ENCODE data around the gene DAP. TPM values are rescaled to one million over a fixed set of nuclear protein-coding genes. Genes with fewer than 3 reads are reported as not detected.
A peak's percentile ranks its signal among the peaks of the same experiment; 100 is the strongest.

Gene DAP
- total and polyA plus RNA-seq, 2 of the 4 experiments (the other 2 are of a cell fraction) = 49.6 to 189 TPM

- no CpG with 5 or more reads among the region's 3 CpGs for WGBS, 2 experiments (ENCODE audit: extremely low coverage in 2 of 2, insufficient read length in 1 of 2)
- TF ChIP-seq RAD21 (IDR thresholded peaks at IDR 0.05; ENCODE audit: low read length) = no peak
- no peak for TF ChIP-seq BHLHE40 (IDR thresholded peaks at IDR 0.05; ENCODE audit: low read depth, low read length)
- peak; percentile 93 for TF ChIP-seq CEBPB (IDR thresholded peaks at IDR 0.05; ENCODE audit: low read depth, low read length)
- no peak overlapping the region for H3K4me3 ChIP-seq (ENCODE audit: insufficient read depth, low read depth, low read length)
- no peak overlapping the region for H3K27ac ChIP-seq (ENCODE audit: insufficient read depth, low read length)
- H3K9ac ChIP-seq (ENCODE audit: low read depth, low read length) = no peak overlapping the region
- no peaks in the 10 kb centered on the region for H3K9me3 ChIP-seq (ENCODE audit: control insufficient read depth, insufficient read depth, low read length)
- H2BK15ac ChIP-seq (ENCODE audit: low read depth, low read length) = no peak overlapping the region
- no peak overlapping the region for H2AK5ac ChIP-seq (ENCODE audit: low read depth, low read length)
- H3K4me1 ChIP-seq (ENCODE audit: control insufficient read depth, insufficient read depth, low read length) = no peaks in the 10 kb centered on the region; the same call in 1 of the 2 replicates
- no peak for ATAC-seq (ENCODE audit: low read depth)
- ChIA-PET POLR2A (ENCODE audit: unreplicated experiment) (no interaction called here), CTCF (no interaction called here)
- no peak overlapping the region for H4K91ac ChIP-seq (ENCODE audit: insufficient read depth, low read depth, low read length)
- H3K79me1 ChIP-seq (ENCODE audit: low read depth in 1 of 2, low read length in 2 of 2) = no peaks in the 10 kb centered on the region
- no peak overlapping the region for H4K8ac ChIP-seq (ENCODE audit: low read depth in 2 of 2, low read length in 2 of 2)
- no peak overlapping the region for H3K23ac ChIP-seq (ENCODE audit: low read depth, low read length)
- intact Hi-C loops (cut with micrococcal nuclease) = no loop called here
- H3K18ac ChIP-seq (ENCODE audit: low read depth, low read length) = no peak overlapping the region
- peak; percentile 37 for DNase-seq
- no peak overlapping the region for H2BK120ac ChIP-seq (ENCODE audit: low read depth, low read length)
- H2BK5ac ChIP-seq (ENCODE audit: low read depth, low read length, poor library complexity, severe bottlenecking) = no peak overlapping the region
- no peak overlapping the region for H3K4ac ChIP-seq (ENCODE audit: low read depth, low read length)
- no peak overlapping the region; the same call in 1 of the 2 replicates for H3K4me2 ChIP-seq (ENCODE audit: low read depth, low read length)
- H4K5ac ChIP-seq (ENCODE audit: low read depth, low read length) = no peak overlapping the region
- in situ Hi-C loops (cut with MboI; ENCODE audit: low sequenced_read_pairs) = no loop called here
- no peaks in the 10 kb centered on the region for H4K20me1 ChIP-seq (ENCODE audit: insufficient read depth, low read length)
- no peak overlapping the region for H2AK9ac ChIP-seq (replicated peaks; ENCODE audit: low read depth, low read length, poor library complexity)
- no peaks in the 10 kb centered on the region for H3K36me3 ChIP-seq (ENCODE audit: control insufficient read depth, insufficient read depth, low read length)
- H2BK20ac ChIP-seq (ENCODE audit: low read depth, low read length) = no peak overlapping the region
- H3K14ac ChIP-seq (replicated peaks; ENCODE audit: low read depth, low read length) = no peak overlapping the region
- no TSS peak for BruUV-seq (replicated peaks)
- H3K9me1 ChIP-seq (ENCODE audit: insufficient read depth, low read length) = peaks cover 3% of the 10 kb centered on the region; the same call in 1 of the 2 replicates
- H2AFZ ChIP-seq (replicated peaks; ENCODE audit: low read length, poor library complexity) = no peak overlapping the region
- peaks cover 6% of the 10 kb centered on the region; the same call in 1 of the 2 replicates for H3K27me3 ChIP-seq (ENCODE audit: control insufficient read depth, insufficient read depth, low read length)
- dilution Hi-C loops (cut with HindIII; ENCODE audit: low sequenced_read_pairs, unreplicated experiment) = no loop called here
- no peak overlapping the region for H3K56ac ChIP-seq (ENCODE audit: extremely low read depth, insufficient read depth, low read length)
These were observed 36.2 kb upstream of the DAP start for GRCh38 chr5:10797261-10797660.
